ENCODE measurements around the gene NKIRAS2. TPM values are rescaled to one million over a fixed set of nuclear protein-coding genes. Genes with fewer than 3 reads are reported as not detected.

Gene NKIRAS2
- total and polyA plus RNA-seq, 4 donors, result 24.7 to 79.6 (median 65.8) TPM

DNA sequence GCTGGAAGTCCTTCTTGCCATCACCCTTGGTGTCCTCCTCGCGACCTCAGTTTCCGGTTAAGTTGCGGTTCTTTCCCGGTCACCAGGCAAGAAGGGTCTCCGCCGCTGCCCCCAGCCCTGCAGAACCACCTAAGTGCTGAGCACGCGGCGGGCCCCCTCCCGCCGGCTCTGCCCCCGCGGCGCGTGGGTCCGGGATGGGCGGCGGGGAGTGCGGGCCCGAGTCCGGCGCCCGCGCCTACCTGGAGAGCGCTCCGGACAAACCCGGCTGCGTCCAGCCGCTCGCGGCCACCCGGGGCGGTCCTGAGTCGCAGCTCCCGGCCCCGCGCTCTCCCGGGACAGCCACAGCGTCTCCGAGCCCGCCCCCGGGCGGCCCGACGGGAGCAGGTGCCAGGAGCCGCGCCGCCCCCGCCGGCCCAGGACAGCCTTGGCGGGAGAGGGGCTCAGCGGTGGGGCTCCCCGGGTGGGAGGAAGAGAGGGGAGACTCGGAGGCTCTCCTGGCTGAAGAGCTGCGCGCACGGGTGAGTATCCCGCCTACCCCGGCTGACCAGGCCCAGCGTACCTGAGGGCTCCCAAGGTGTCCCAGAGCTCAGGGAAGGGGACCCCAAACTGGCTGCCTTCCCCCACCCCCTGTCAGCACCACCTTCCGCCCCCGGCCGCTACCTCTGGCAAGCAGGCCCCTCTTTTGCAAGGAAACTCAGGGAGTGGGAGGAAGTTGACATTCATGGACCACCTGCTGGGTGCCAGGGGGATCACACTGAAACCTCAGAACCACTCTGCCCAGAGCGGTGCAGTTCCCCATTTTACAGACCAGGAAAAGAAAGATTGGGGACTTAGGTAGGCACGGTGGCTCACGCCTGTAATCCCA, 52.7 kb downstream of the NKIRAS2 start:
- Histone ChIP-seq H3K36me3 (ENCODE audit: control insufficient read depth, insufficient read depth, low read length) (no peaks in the 10 kb centered on the region), H3K9me3 (ENCODE audit: control insufficient read depth, insufficient read depth, low read length) (no peaks in the 10 kb centered on the region), H3K27ac (ENCODE audit: low read depth, low read length) (no peak overlapping the region), H3K4me3 (ENCODE audit: low read depth, low read length) (no peak overlapping the region), H3K4me1 (ENCODE audit: control insufficient read depth, insufficient read depth, low read length) (peaks cover 9% of the 10 kb centered on the region), H3K27me3 (ENCODE audit: control insufficient read depth, insufficient read depth, low read length) (peaks cover 31% of the 10 kb centered on the region)
- WGBS (ENCODE audit: insufficient coverage), result 6% methylated on average over 62 of the region's 67 CpGs
- no peak for DNase-seq (ENCODE audit: low read depth in 4 of 6, low spot score in 6 of 6)

Other genes with a start within 250 kb of the NKIRAS2 start
- gene JUP, start 233.4 kb upstream of the NKIRAS2 start, total RNA-seq, result 10 to 100 TPM; 15.8 to 56.0 TPM
- 10 to 100 TPM; 26.8 to 44.6 TPM for gene JUP, start 233.4 kb upstream of the NKIRAS2 start, polyA plus RNA-seq (ENCODE audit: insufficient read length in 2 of 2)
- 10 to 100 TPM; 18.8 to 39.2 TPM for gene P3H4, start 208.1 kb upstream of the NKIRAS2 start, total RNA-seq
- gene P3H4, start 208.1 kb upstream of the NKIRAS2 start, polyA plus RNA-seq (ENCODE audit: insufficient read length in 2 of 2), result 10 to 100 TPM; 27.6 to 35.5 TPM
- gene FKBP10, start 207.1 kb upstream of the NKIRAS2 start, total RNA-seq, result 100 to 1,000 TPM in 1 of 2 donors, 10 to 100 TPM in 1; 56.6 to 125 TPM
- 100 to 1,000 TPM in 1 of 2 donors, 10 to 100 TPM in 1; 74.2 to 100 TPM for gene FKBP10, start 207.1 kb upstream of the NKIRAS2 start, polyA plus RNA-seq (ENCODE audit: insufficient read length in 2 of 2)
- 10 to 100 TPM; 74.0 to 88.3 TPM for gene NT5C3B, start 183.9 kb upstream of the NKIRAS2 start, total RNA-seq
- gene NT5C3B, start 183.9 kb upstream of the NKIRAS2 start, polyA plus RNA-seq (ENCODE audit: insufficient read length in 2 of 2), result 100 to 1,000 TPM; 123 to 151 TPM
- under 1 TPM; 0.11 to 0.30 TPM for gene KLHL10, start 182.3 kb upstream of the NKIRAS2 start, total RNA-seq
- gene KLHL10, start 182.3 kb upstream of the NKIRAS2 start, polyA plus RNA-seq (ENCODE audit: insufficient read length in 2 of 2), result under 1 TPM in 1 of 2 donors, not detected in 1; 0.63 TPM
- gene KLHL11, start 154.7 kb upstream of the NKIRAS2 start, total RNA-seq, result 10 to 100 TPM; 32.2 to 64.6 TPM
- 10 to 100 TPM; 11.1 to 14.7 TPM for gene KLHL11, start 154.7 kb upstream of the NKIRAS2 start, polyA plus RNA-seq (ENCODE audit: insufficient read length in 2 of 2)
- gene ACLY, start 101.1 kb upstream of the NKIRAS2 start, total RNA-seq, result 100 to 1,000 TPM in 1 of 2 donors, 10 to 100 TPM in 1; 96.3 to 162 TPM
- gene ACLY, start 101.1 kb upstream of the NKIRAS2 start, polyA plus RNA-seq (ENCODE audit: insufficient read length in 2 of 2), result 100 to 1,000 TPM; 163 to 186 TPM
- 1 to 10 TPM; 2.0 to 7.0 TPM for gene ODAD4, start 89.5 kb upstream of the NKIRAS2 start, total RNA-seq
- 1 to 10 TPM; 7.1 to 8.7 TPM for gene ODAD4, start 89.5 kb upstream of the NKIRAS2 start, polyA plus RNA-seq (ENCODE audit: insufficient read length in 2 of 2)
- gene CNP, start 53.3 kb upstream of the NKIRAS2 start, total RNA-seq, result 100 to 1,000 TPM; 277 to 654 TPM
- gene CNP, start 53.3 kb upstream of the NKIRAS2 start, polyA plus RNA-seq (ENCODE audit: insufficient read length in 2 of 2), result 1,000 to 10,000 TPM in 1 of 2 donors, 100 to 1,000 TPM in 1; 918 to 1,008 TPM
- gene DNAJC7, start 2.7 kb upstream of the NKIRAS2 start, total RNA-seq, result 10 to 100 TPM; 87.3 to 87.6 TPM
- gene DNAJC7, start 2.7 kb upstream of the NKIRAS2 start, polyA plus RNA-seq (ENCODE audit: insufficient read length in 2 of 2), result 100 to 1,000 TPM; 128 to 133 TPM
- 1 to 10 TPM; 3.0 to 3.1 TPM for gene C17orf113, start 30.5 kb downstream of the NKIRAS2 start, total RNA-seq
- 1 to 10 TPM; 3.4 to 4.5 TPM for gene C17orf113, start 30.5 kb downstream of the NKIRAS2 start, polyA plus RNA-seq (ENCODE audit: insufficient read length in 2 of 2)
- 1 to 10 TPM in 1 of 2 donors, under 1 TPM in 1; 0.50 to 3.3 TPM for gene ZNF385C, start 78.4 kb downstream of the NKIRAS2 start, total RNA-seq
- gene ZNF385C, start 78.4 kb downstream of the NKIRAS2 start, polyA plus RNA-seq (ENCODE audit: insufficient read length in 2 of 2), result 1 to 10 TPM; 4.4 to 7.3 TPM
- gene DHX58, start 92.6 kb downstream of the NKIRAS2 start, total RNA-seq, result 10 to 100 TPM in 1 of 2 donors, 1 to 10 TPM in 1; 6.7 to 19.7 TPM
- gene DHX58, start 92.6 kb downstream of the NKIRAS2 start, polyA plus RNA-seq (ENCODE audit: insufficient read length in 2 of 2), result 1 to 10 TPM; 7.6 to 10.0 TPM
- 10 to 100 TPM; 19.3 to 30.5 TPM for gene KAT2A, start 101.3 kb downstream of the NKIRAS2 start, total RNA-seq
- gene KAT2A, start 101.3 kb downstream of the NKIRAS2 start, polyA plus RNA-seq (ENCODE audit: insufficient read length in 2 of 2), result 100 to 1,000 TPM; 103 to 120 TPM
- under 1 TPM; 0.10 to 0.11 TPM for gene HSPB9, start 102.7 kb downstream of the NKIRAS2 start, total RNA-seq
- under 1 TPM; 0.30 to 0.51 TPM for gene HSPB9, start 102.7 kb downstream of the NKIRAS2 start, polyA plus RNA-seq (ENCODE audit: insufficient read length in 2 of 2)
- 10 to 100 TPM; 61.0 to 95.7 TPM for gene RAB5C, start 134.9 kb downstream of the NKIRAS2 start, total RNA-seq
- gene RAB5C, start 134.9 kb downstream of the NKIRAS2 start, polyA plus RNA-seq (ENCODE audit: insufficient read length in 2 of 2), result 100 to 1,000 TPM; 187 to 189 TPM
- gene KCNH4, start 161.1 kb downstream of the NKIRAS2 start, total RNA-seq, result under 1 TPM; 0.30 to 0.33 TPM
- gene KCNH4, start 161.1 kb downstream of the NKIRAS2 start, polyA plus RNA-seq (ENCODE audit: insufficient read length in 2 of 2), result 1 to 10 TPM; 1.2 to 2.1 TPM
- not detected for gene HCRT, start 165.4 kb downstream of the NKIRAS2 start, total RNA-seq
- gene HCRT, start 165.4 kb downstream of the NKIRAS2 start, polyA plus RNA-seq (ENCODE audit: insufficient read length in 2 of 2), result not detected
- gene GHDC, start 174.4 kb downstream of the NKIRAS2 start, total RNA-seq, result 10 to 100 TPM in 1 of 2 donors, 1 to 10 TPM in 1; 7.1 to 16.0 TPM
- gene GHDC, start 174.4 kb downstream of the NKIRAS2 start, polyA plus RNA-seq (ENCODE audit: insufficient read length in 2 of 2), result 10 to 100 TPM; 11.9 to 14.4 TPM